H1 (cell line): ENCODE measurements around the gene CCNK. TPM values are rescaled to one million over a fixed set of nuclear protein-coding genes. Genes with fewer than 3 reads are reported as not detected.

Experiments
- CTCF ChIA-PET: fragments of 300-600 bp; sonication (Branson Sonifier 250); formaldehyde crosslinking; loops from one replicate; lab custom pipeline; 2021; ENCODE audit not compliant: partially characterized antibody; lab: Charles Lee
- POLR2A ChIA-PET: fragments of 300-600 bp; sonication (Branson Sonifier 250); formaldehyde crosslinking; loops from one replicate; lab custom pipeline; 2021; ENCODE audit warnings: inconsistent platforms; ENCODE audit not compliant: partially characterized antibody; lab: Charles Lee
- DNase-seq, 2 experiments: peaks; one replicate each; pipeline versions ENCODE4 v3.0.0 to v3.0.0-alpha.2; 2010 to 2022; ENCODE audit warnings: low spot score in 2 of 2, low read depth in 1 of 2, mixed read lengths in 1 of 2
- FAIRE-seq: peaks from 2 replicates; lab custom pipeline; 2011; peaks lifted over from hg19 to GRCh38; lab: Jason Lieb, UNC
- H2AFZ ChIP-seq: 2 replicates; pipeline ENCODE4 v1.8.1; 2012; ENCODE audit warnings: low read length, inconsistent platforms
- H2AK5ac ChIP-seq: 2 replicates; pipeline ENCODE4 v1.6.1; 2013; ENCODE audit warnings: low read depth, low read length
- H2BK120ac ChIP-seq: replicated peaks from 2 replicates; pipeline ENCODE3; 2013; ENCODE audit warnings: low read depth, low read length, inconsistent platforms
- H2BK12ac ChIP-seq: 2 replicates; pipeline ENCODE4 v1.6.1; 2013; ENCODE audit warnings: low read depth, low read length
- H2BK15ac ChIP-seq: 2 replicates; pipeline ENCODE4 v1.6.1; 2013; ENCODE audit warnings: low read length
- H2BK20ac ChIP-seq: 2 replicates; pipeline ENCODE4 v1.6.1; 2013; ENCODE audit warnings: low read length
- H2BK5ac ChIP-seq: 2 replicates; pipeline ENCODE4 v1.6.1; 2013; ENCODE audit warnings: low read depth, low read length
- H3K14ac ChIP-seq: 2 replicates; pipeline ENCODE4 v1.6.1; 2013; ENCODE audit warnings: inconsistent platforms; ENCODE audit not compliant: insufficient read length
- H3K18ac ChIP-seq: 2 replicates; pipeline ENCODE4 v1.6.1; 2013; ENCODE audit warnings: low read length; ENCODE audit errors: extremely low read depth
- H3K23ac ChIP-seq: 2 replicates; pipeline ENCODE4 v1.6.1; 2013; ENCODE audit warnings: inconsistent platforms; ENCODE audit not compliant: insufficient read length
- H3K23me2 ChIP-seq: 2 replicates; pipeline ENCODE4 v1.6.1; 2013; ENCODE audit warnings: low read depth, low read length
- H3K27ac ChIP-seq: 2 replicates; pipeline ENCODE4 v1.6.1; 2011; ENCODE audit warnings: low read depth, low read length, inconsistent platforms
- H3K27me3 ChIP-seq, 4 experiments: replicated peaks in 1 of 4; 1 replicate in 1 of 4; 2 replicates in 3 of 4; pipeline versions ENCODE4 v1.6.1 to v1.8.1; 2011 to 2013; ENCODE audit warnings: low read length in 3 of 4, mild to moderate bottlenecking in 3 of 4, inconsistent platforms in 2 of 4, mixed read lengths in 2 of 4, moderate library complexity in 1 of 4; ENCODE audit not compliant: control insufficient read depth in 3 of 4, insufficient read depth in 3 of 4; ENCODE audit errors: extremely low read depth in 1 of 4
- H3K36me3 ChIP-seq, 4 experiments: 2 replicates each; pipeline versions ENCODE4 v1.6.1 to v1.8.1; 2011 to 2013; ENCODE audit warnings: mild to moderate bottlenecking in 4 of 4, low read length in 3 of 4, moderate library complexity in 2 of 4, control low read depth in 1 of 4, inconsistent platforms in 1 of 4; ENCODE audit not compliant: insufficient read depth in 4 of 4, control insufficient read depth in 2 of 4
- H3K4ac ChIP-seq: replicated peaks from 2 replicates; pipeline ENCODE3; 2013; ENCODE audit warnings: low read length, low read depth, mixed read lengths, inconsistent platforms; ENCODE audit not compliant: insufficient read length
- H3K4me1 ChIP-seq, 4 experiments: replicated peaks in 1 of 4; 1 replicate in 1 of 4; 2 replicates in 3 of 4; pipeline versions ENCODE4 v1.6.1 to v1.8.1; 2011 to 2013; ENCODE audit warnings: low read length in 3 of 4, inconsistent platforms in 2 of 4, mixed read lengths in 1 of 4; ENCODE audit not compliant: insufficient read depth in 4 of 4, control insufficient read depth in 3 of 4
- H3K4me2 ChIP-seq, 2 experiments: 2 replicates each; pipeline versions ENCODE4 v1.6.1 to v1.8.1; 2011 to 2013; ENCODE audit warnings: low read depth in 2 of 2, low read length in 2 of 2, control low read depth in 1 of 2, inconsistent platforms in 1 of 2, mild to moderate bottlenecking in 1 of 2; ENCODE audit not compliant: insufficient read depth in 1 of 2
- H3K4me3 ChIP-seq, 4 experiments: fragments of 200-600, 300-600 bp in 1 of 4; sonication (generic), shearing (Covaris generic), sonication (Bioruptor Twin) in 1 of 4; 2 replicates each; pipeline versions ENCODE4 v1.5.1 to v1.8.1; 2011 to 2016; ENCODE audit warnings: low read length in 4 of 4, low read depth in 3 of 4, control low read depth in 2 of 4, inconsistent platforms in 2 of 4, mild to moderate bottlenecking in 2 of 4, mixed read lengths in 1 of 4, moderate library complexity in 1 of 4; ENCODE audit not compliant: insufficient read depth in 2 of 4; ENCODE audit errors: extremely low read depth in 1 of 4
- H3K56ac ChIP-seq: replicated peaks from 2 replicates; pipeline ENCODE3; 2013; ENCODE audit warnings: low read depth, mild to moderate bottlenecking, mixed read lengths, low read length, inconsistent platforms; ENCODE audit not compliant: insufficient read length
- H3K79me1 ChIP-seq: 2 replicates; pipeline ENCODE4 v1.6.1; 2013; ENCODE audit warnings: low read depth, low read length, control low read depth
- H3K79me2 ChIP-seq, 2 experiments: 2 replicates each; pipeline versions ENCODE4 v1.6.1 to v1.8.1; 2012 to 2013; ENCODE audit warnings: low read length in 2 of 2, mild to moderate bottlenecking in 2 of 2, inconsistent platforms in 1 of 2; ENCODE audit not compliant: insufficient read depth in 2 of 2, control insufficient read depth in 1 of 2
- H3K9ac ChIP-seq, 4 experiments: replicated peaks in 1 of 4; 1 replicate in 1 of 4; 2 replicates in 3 of 4; pipeline versions ENCODE4 v1.6.1 to v1.8.1; 2011 to 2013; ENCODE audit warnings: low read depth in 3 of 4, low read length in 3 of 4, control low read depth in 2 of 4, mild to moderate bottlenecking in 2 of 4, moderate library complexity in 2 of 4, inconsistent platforms in 1 of 4; ENCODE audit errors: extremely low read depth in 1 of 4
- H3K9me3 ChIP-seq, 2 experiments: 2 replicates each; pipeline versions ENCODE4 v1.6.1 to v1.8.1; 2012 to 2013; ENCODE audit warnings: mild to moderate bottlenecking in 2 of 2, moderate library complexity in 2 of 2, control low read depth in 1 of 2, inconsistent platforms in 1 of 2, low read depth in 1 of 2, low read length in 1 of 2, mixed read lengths in 1 of 2; ENCODE audit not compliant: insufficient read depth in 2 of 2
- H4K20me1 ChIP-seq, 2 experiments: replicated peaks in 1 of 2; 2 replicates each; pipeline versions ENCODE3 to v1.8.1; 2011 to 2013; ENCODE audit warnings: inconsistent platforms in 2 of 2, low read length in 2 of 2, mild to moderate bottlenecking in 1 of 2; ENCODE audit not compliant: insufficient read depth in 2 of 2, control insufficient read depth in 1 of 2
- H4K5ac ChIP-seq: 2 replicates; pipeline ENCODE4 v1.6.1; 2013; ENCODE audit warnings: low read length, low read depth, mixed read lengths, inconsistent platforms; ENCODE audit not compliant: insufficient read length
- H4K8ac ChIP-seq: 2 replicates; pipeline ENCODE4 v1.8.0; 2013; ENCODE audit warnings: mild to moderate bottlenecking, moderate library complexity, low read length, inconsistent platforms; ENCODE audit not compliant: insufficient read depth; ENCODE audit errors: extremely low read depth
- H4K91ac ChIP-seq: replicated peaks from 2 replicates; pipeline ENCODE3; 2013; ENCODE audit warnings: low read length, mixed read lengths, inconsistent platforms; ENCODE audit not compliant: insufficient read length
- ASH2L ChIP-seq: fragments of 200-600, 300-600 bp; sonication (generic); IDR thresholded peaks from one replicate; pipeline ENCODE4 v1.7.1; 2017; ENCODE audit warnings: low read length
- ATF3 ChIP-seq: IDR thresholded peaks from 2 replicates; pipeline ENCODE4 v1.6.1; 2011; ENCODE audit warnings: low read depth, mild to moderate bottlenecking, low read length; ENCODE audit not compliant: insufficient read depth
- WGBS, 2 experiments: shearing (Covaris generic) in 1 of 2; methylation state at CpG; one replicate each; pipeline versions ENCODE4 v1.1.6 to v1.1.7; 2013 to 2015; ENCODE audit warnings: low lambda C conversion rate in 2 of 2, mixed read lengths in 2 of 2, inconsistent platforms in 1 of 2, low coverage in 1 of 2, missing lambda C conversion rate in 1 of 2; ENCODE audit not compliant: insufficient replicate concordance in 2 of 2, insufficient coverage in 1 of 2, insufficient read length in 1 of 2; ENCODE audit errors: extremely low coverage in 1 of 2, missing lambda C conversion rate in 1 of 2; 5-methylcytosine and 5-hydroxymethylcytosine counted together
- polyA plus RNA-seq, 7 experiments: library from polyadenylated mRNA; depleted of rRNA in 3 of 7; stranded (reverse) in 5 of 7; unstranded in 2 of 7; fragments of >200 nt in 5 of 7; fragments of 200-250 nt in 2 of 7; gene quantifications; 1 replicate in 5 of 7; 2 replicates in 1 of 7; 4 replicates in 1 of 7; pipeline versions ENCODE4 v1.2.1 to v1.2.3, GENCODE V29; 2011 to 2013; ENCODE audit warnings: missing spikeins in 2 of 7, mixed read lengths in 2 of 7
- total RNA-seq: library from RNA; stranded (reverse); fragmentation: NEBNext Ultra II Directional; extraction: Animal tissue kit (Norgen Biotek cat#: 25700); gene quantifications from 2 replicates; pipeline ENCODE4 v1.2.1, GENCODE V29; 2021

The CCNK gene
- total and polyA plus RNA-seq, 2 of the 8 experiments (the other 6 are each of a cell fraction or from before 2014, with no cell fraction given) = 10.7 to 82.7 TPM

- Histone ChIP-seq H4K8ac (no peak overlapping the region; the same call in 1 of the 2 replicates), H3K79me1 (peaks cover 17% of the 10 kb centered on the region), H2BK20ac (no peak overlapping the region), H4K20me1 (peaks cover 0 to 1% of the 10 kb centered on the region in 2 experiments), H3K27ac (no peak overlapping the region), H3K9me3 (no peaks in the 10 kb centered on the region), H3K36me3 (no peaks in the 10 kb centered on the region), H3K4me3 (no peak overlapping the region), H3K56ac (no peak overlapping the region), H2BK5ac (peak overlapping the region; percentile 49), H3K9ac (no peak overlapping the region), H3K14ac (no peak overlapping the region), H3K23me2 (0 out of 2 replicates have a peak, but pooled peaks cover 2% of the 10 kb centered on the region), H3K23ac (no peak overlapping the region), H4K91ac (no peak overlapping the region), H3K4me2 (peak overlapping the region in 1 of 2 experiments; percentile 26; a peak in 1 of 4 replicates), H3K18ac (peak overlapping the region; percentile 32), H2AK5ac (no peak overlapping the region), H3K27me3 (no peaks in the 10 kb centered on the region), H3K79me2 (peaks cover 0 to 6% of the 10 kb centered on the region in 2 experiments; a peak in 1 of 4 replicates), H3K4ac (no peak overlapping the region), H2BK12ac (peak overlapping the region; percentile 27; the same call in 1 of the 2 replicates), H4K5ac (no peak overlapping the region), H2BK120ac (no peak overlapping the region), H3K4me1 (peaks cover 15 to 66% (median 42%) of the 10 kb centered on the region in 4 experiments), H2AFZ (no peak overlapping the region), H2BK15ac (no peak overlapping the region)
- ChIA-PET CTCF (interaction anchor here (0.6 to 6.5 kb wide), 18 partner anchors 10 to 164 kb away, joined by 3 to 35 read pairs (median 4); no protein-coding TSS in a partner anchor), POLR2A (interaction anchor here (1.3 to 1.8 kb wide), 2 partner anchors 11 to 12 kb away, joined by 5 to 6 read pairs; no protein-coding TSS in a partner anchor)
- 82% methylated on average over 12 of the region's 19 CpGs; no CpG with 5 or more reads in 1 of the 2 experiments for WGBS, 2 experiments
- DNase-seq = no peak
- FAIRE-seq = no peak
- no peak for TF ChIP-seq ATF3
- TF ChIP-seq ASH2L = no peak
These were observed 46.3 kb downstream of the CCNK start for GRCh38 chr14:99527427-99528076.
